Measurements from ENCODE around the gene GNPAT. TPM values are rescaled to one million over a fixed set of nuclear protein-coding genes. Genes with fewer than 3 reads are reported as not detected.
A peak's percentile ranks its signal among the peaks of the same experiment; 100 is the strongest.

Gene GNPAT
- total and polyA plus RNA-seq, 2 of the 4 experiments (the other 2 are of a cell fraction) = 17.2 to 36.0 TPM

GRCh38 chr1:231200388-231201031 is 40.5 kb upstream of the GNPAT start:
- Histone ChIP-seq H2BK20ac (ENCODE audit: low read depth, low read length) (no peak overlapping the region), H3K23ac (ENCODE audit: low read depth, low read length) (no peak overlapping the region), H2AFZ (replicated peaks; ENCODE audit: low read length, poor library complexity) (no peak overlapping the region), H3K4ac (ENCODE audit: low read depth, low read length) (no peak overlapping the region), H2AK5ac (ENCODE audit: low read depth, low read length) (no peak overlapping the region), H4K91ac (ENCODE audit: insufficient read depth, low read depth, low read length) (no peak overlapping the region), H3K36me3 (ENCODE audit: control insufficient read depth, insufficient read depth, low read length) (no peaks in the 10 kb centered on the region), H3K79me1 (ENCODE audit: low read depth in 1 of 2, low read length in 2 of 2) (no peaks in the 10 kb centered on the region), H2BK5ac (ENCODE audit: low read depth, low read length, poor library complexity, severe bottlenecking) (no peak overlapping the region), H3K14ac (replicated peaks; ENCODE audit: low read depth, low read length) (no peak overlapping the region), H3K9me1 (ENCODE audit: insufficient read depth, low read length) (no peaks in the 10 kb centered on the region), H2AK9ac (replicated peaks; ENCODE audit: low read depth, low read length, poor library complexity) (no peak overlapping the region), H4K20me1 (ENCODE audit: insufficient read depth, low read length) (no peaks in the 10 kb centered on the region), H3K4me1 (ENCODE audit: control insufficient read depth, insufficient read depth, low read length) (no peaks in the 10 kb centered on the region), H3K18ac (ENCODE audit: low read depth, low read length) (no peak overlapping the region), H3K27ac (ENCODE audit: insufficient read depth, low read length) (no peak overlapping the region), H3K56ac (ENCODE audit: extremely low read depth, insufficient read depth, low read length) (no peak overlapping the region), H4K5ac (ENCODE audit: low read depth, low read length) (no peak overlapping the region), H2BK120ac (ENCODE audit: low read depth, low read length) (no peak overlapping the region), H4K8ac (ENCODE audit: low read depth in 2 of 2, low read length in 2 of 2) (no peak overlapping the region), H3K9me3 (ENCODE audit: control insufficient read depth, insufficient read depth, low read length) (no peaks in the 10 kb centered on the region), H3K4me3 (ENCODE audit: insufficient read depth, low read depth, low read length) (no peak overlapping the region), H3K27me3 (ENCODE audit: control insufficient read depth, insufficient read depth, low read length) (peaks cover 40% of the 10 kb centered on the region), H2BK15ac (ENCODE audit: low read depth, low read length) (no peak overlapping the region), H3K4me2 (ENCODE audit: low read depth, low read length) (no peak overlapping the region), H3K9ac (ENCODE audit: low read depth, low read length) (no peak overlapping the region)
- CTCF ChIA-PET = no interaction called here
- in situ Hi-C loops (cut with MboI; ENCODE audit: low sequenced_read_pairs) (no loop called here), dilution Hi-C loops (cut with HindIII; ENCODE audit: low sequenced_read_pairs, unreplicated experiment) (no loop called here), intact Hi-C loops (cut with micrococcal nuclease) (loop anchor here (5.0 kb wide), 1 partner anchor 153 kb away; no protein-coding TSS in a partner anchor)
- DNase-seq (peak; percentile 32), ATAC-seq (ENCODE audit: low read depth) (peak; percentile 27; the same call in 1 of the 2 replicates)
- BruUV-seq (replicated peaks) = no TSS peak
- WGBS, 2 experiments (ENCODE audit: extremely low coverage in 2 of 2, insufficient read length in 1 of 2) = 10% methylated on average over 2 of the region's 8 CpGs; no CpG with 5 or more reads in 1 of the 2 experiments
- POLR2A ChIA-PET (ENCODE audit: unreplicated experiment) = no interaction called here
- TF ChIP-seq BHLHE40 (IDR thresholded peaks at IDR 0.05; ENCODE audit: low read depth, low read length) (peak; percentile 72), USF2 (IDR thresholded peaks at IDR 0.05; ENCODE audit: low read depth, low read length) (no peak)
